Esophagus squamous epithelium (tissue), 4 donors: Measurements from ENCODE around the gene RHO.

Source experiments
- POLR2A ChIP-seq, 4 donors: fragments of 450-650 bp; IDR thresholded peaks; one replicate each; pipeline ENCODE4 v1.6.1; 2017; ENCODE audit warnings: antibody characterized with exemption in 4 of 4, mild to moderate bottlenecking in 4 of 4, moderate library complexity in 3 of 4
- TF ChIP-seq, protein P1 (sequence below), 6 experiments: fragments of 450-650 bp in 4 of 6; fragments of 200-600 bp in 2 of 6; sonication (generic) in 2 of 6; IDR thresholded peaks; one replicate each; pipeline ENCODE4 v1.5.1; 2016 to 2019; ENCODE audit warnings: antibody characterized with exemption in 6 of 6, mild to moderate bottlenecking in 4 of 6, moderate library complexity in 4 of 6

DNA sequence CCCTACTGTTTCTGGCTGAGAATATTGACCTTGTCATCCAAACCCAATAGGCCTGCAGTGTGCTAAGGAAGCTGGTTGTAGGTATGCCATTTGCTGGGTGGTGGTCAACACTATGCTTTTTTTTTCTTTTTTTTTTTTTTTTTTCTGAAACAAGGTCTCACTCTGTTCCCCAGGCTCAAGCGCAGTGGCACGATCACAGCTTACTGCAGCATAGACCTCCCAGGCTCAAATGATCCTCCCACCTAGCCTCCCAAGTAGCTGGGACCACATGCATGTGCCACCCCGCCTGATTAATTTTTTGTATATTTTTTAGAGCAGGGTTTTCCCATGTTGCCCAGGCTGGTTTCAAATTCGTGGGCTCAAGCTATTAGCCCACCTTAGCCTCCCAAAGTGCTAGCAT is 35.7 kb upstream of the RHO start:
- TF ChIP-seq, protein P1, sequence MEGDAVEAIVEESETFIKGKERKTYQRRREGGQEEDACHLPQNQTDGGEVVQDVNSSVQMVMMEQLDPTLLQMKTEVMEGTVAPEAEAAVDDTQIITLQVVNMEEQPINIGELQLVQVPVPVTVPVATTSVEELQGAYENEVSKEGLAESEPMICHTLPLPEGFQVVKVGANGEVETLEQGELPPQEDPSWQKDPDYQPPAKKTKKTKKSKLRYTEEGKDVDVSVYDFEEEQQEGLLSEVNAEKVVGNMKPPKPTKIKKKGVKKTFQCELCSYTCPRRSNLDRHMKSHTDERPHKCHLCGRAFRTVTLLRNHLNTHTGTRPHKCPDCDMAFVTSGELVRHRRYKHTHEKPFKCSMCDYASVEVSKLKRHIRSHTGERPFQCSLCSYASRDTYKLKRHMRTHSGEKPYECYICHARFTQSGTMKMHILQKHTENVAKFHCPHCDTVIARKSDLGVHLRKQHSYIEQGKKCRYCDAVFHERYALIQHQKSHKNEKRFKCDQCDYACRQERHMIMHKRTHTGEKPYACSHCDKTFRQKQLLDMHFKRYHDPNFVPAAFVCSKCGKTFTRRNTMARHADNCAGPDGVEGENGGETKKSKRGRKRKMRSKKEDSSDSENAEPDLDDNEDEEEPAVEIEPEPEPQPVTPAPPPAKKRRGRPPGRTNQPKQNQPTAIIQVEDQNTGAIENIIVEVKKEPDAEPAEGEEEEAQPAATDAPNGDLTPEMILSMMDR (IDR thresholded peaks at IDR 0.05), result no peak
- no peak for TF ChIP-seq POLR2A (IDR thresholded peaks at IDR 0.05)
